ENCODE data around the gene GPM6B. TPM values are rescaled to one million over a fixed set of nuclear protein-coding genes. Genes with fewer than 3 reads are reported as not detected.

The GPM6B gene
- total and polyA plus RNA-seq, 2 donors from 2014 or later = 6.3 to 16.0 TPM

DNA sequence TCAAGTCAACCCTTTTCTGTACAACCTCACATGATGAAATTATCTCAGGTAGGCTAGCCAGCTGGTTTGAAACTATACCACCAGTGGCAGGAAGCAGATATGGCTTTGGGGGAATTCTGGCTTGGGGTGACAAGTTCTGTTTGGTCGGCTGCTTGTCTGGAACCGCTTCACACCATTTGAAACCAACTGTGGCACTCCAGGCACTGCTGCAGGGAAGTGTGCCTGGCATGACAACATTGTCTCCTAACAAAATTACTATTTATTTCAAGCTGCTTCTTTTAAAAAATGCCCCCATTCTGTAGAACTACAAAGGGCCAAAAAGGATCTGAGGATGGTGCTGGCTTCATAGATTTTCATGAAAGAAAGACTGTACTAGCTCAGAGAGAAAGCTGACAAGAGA is 37.1 kb upstream of the GPM6B start:
- no peaks in the 10 kb centered on the region for H3K36me3 ChIP-seq (ENCODE audit: control insufficient read depth in 2 of 3, insufficient read depth in 3 of 3, low read length in 3 of 3)
- no peak for DNase-seq
- no peak overlapping the region for H3K9ac ChIP-seq (ENCODE audit: low read length in 3 of 3)
- intact Hi-C loops (cut with DNase I) = no loop called here
- H3K4me3 ChIP-seq (ENCODE audit: low read length in 3 of 3) = no peak overlapping the region
- no peaks in the 10 kb centered on the region for H3K4me1 ChIP-seq (ENCODE audit: control insufficient read depth in 2 of 3, insufficient read depth in 2 of 3, low read depth in 1 of 3, low read length in 3 of 3)
- no peaks in the 10 kb centered on the region for H3K9me3 ChIP-seq (ENCODE audit: control insufficient read depth in 2 of 3, insufficient read depth in 1 of 3, low read length in 3 of 3)
- TF ChIP-seq, protein P1, sequence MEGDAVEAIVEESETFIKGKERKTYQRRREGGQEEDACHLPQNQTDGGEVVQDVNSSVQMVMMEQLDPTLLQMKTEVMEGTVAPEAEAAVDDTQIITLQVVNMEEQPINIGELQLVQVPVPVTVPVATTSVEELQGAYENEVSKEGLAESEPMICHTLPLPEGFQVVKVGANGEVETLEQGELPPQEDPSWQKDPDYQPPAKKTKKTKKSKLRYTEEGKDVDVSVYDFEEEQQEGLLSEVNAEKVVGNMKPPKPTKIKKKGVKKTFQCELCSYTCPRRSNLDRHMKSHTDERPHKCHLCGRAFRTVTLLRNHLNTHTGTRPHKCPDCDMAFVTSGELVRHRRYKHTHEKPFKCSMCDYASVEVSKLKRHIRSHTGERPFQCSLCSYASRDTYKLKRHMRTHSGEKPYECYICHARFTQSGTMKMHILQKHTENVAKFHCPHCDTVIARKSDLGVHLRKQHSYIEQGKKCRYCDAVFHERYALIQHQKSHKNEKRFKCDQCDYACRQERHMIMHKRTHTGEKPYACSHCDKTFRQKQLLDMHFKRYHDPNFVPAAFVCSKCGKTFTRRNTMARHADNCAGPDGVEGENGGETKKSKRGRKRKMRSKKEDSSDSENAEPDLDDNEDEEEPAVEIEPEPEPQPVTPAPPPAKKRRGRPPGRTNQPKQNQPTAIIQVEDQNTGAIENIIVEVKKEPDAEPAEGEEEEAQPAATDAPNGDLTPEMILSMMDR (IDR thresholded peaks at IDR 0.05; ENCODE audit: borderline replicate concordance, extremely low read depth, insufficient read depth) = no peak
- no peak for FAIRE-seq
- H3K27me3 ChIP-seq (ENCODE audit: control insufficient read depth, insufficient read depth, low read length) = peaks cover 16% of the 10 kb centered on the region
- H3K27ac ChIP-seq (ENCODE audit: low read depth in 2 of 2, low read length in 2 of 2) = no peak overlapping the region

DNA sequence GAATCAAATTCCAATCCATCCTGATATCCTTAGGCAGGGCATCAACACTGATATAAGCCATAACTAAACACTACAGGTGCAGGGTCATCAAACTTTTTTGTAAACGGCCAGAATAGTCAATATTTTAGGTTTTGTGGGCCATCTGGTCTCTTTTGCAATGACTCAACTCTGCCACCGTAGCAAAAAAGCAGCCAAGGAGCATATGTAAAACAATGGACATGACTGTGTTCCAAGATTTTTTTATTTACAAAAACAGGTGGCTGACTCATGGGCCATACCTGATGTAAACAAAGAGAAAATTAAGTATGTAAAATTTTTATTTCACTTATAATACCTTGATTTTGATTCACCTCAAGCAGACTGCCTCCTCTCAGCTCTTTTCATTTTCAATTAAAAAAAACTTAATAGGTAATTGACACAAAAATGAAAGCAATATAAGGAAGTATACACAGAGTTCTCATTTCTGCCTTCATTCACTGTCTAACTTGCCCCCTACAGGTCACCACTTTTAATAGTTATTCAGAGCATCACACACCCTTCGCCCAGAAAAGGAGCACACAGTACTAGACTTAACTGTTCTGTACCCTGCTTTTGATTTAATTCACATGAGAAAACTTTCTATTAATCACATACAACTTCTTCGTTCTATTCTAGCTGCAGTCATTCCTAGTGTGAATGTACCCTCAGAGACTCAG is 35.3 kb upstream of the GPM6B start:
- Histone ChIP-seq H3K4me1 (ENCODE audit: control insufficient read depth in 2 of 3, insufficient read depth in 2 of 3, low read depth in 1 of 3, low read length in 3 of 3) (no peaks in the 10 kb centered on the region), H3K9me3 (ENCODE audit: control insufficient read depth in 2 of 3, insufficient read depth in 1 of 3, low read length in 3 of 3) (no peaks in the 10 kb centered on the region), H3K4me3 (ENCODE audit: low read length in 3 of 3) (no peak overlapping the region), H3K27ac (ENCODE audit: low read depth in 2 of 2, low read length in 2 of 2) (no peak overlapping the region), H3K9ac (ENCODE audit: low read length in 3 of 3) (no peak overlapping the region), H3K36me3 (ENCODE audit: control insufficient read depth in 2 of 3, insufficient read depth in 3 of 3, low read length in 3 of 3) (no peaks in the 10 kb centered on the region), H3K27me3 (ENCODE audit: control insufficient read depth, insufficient read depth, low read length) (peaks cover 18% of the 10 kb centered on the region)
- FAIRE-seq (no peak), DNase-seq (no peak)
- intact Hi-C loops (cut with DNase I) = no loop called here
- TF ChIP-seq, protein P1 (IDR thresholded peaks at IDR 0.05; ENCODE audit: borderline replicate concordance, extremely low read depth, insufficient read depth) = no peak

DNA sequence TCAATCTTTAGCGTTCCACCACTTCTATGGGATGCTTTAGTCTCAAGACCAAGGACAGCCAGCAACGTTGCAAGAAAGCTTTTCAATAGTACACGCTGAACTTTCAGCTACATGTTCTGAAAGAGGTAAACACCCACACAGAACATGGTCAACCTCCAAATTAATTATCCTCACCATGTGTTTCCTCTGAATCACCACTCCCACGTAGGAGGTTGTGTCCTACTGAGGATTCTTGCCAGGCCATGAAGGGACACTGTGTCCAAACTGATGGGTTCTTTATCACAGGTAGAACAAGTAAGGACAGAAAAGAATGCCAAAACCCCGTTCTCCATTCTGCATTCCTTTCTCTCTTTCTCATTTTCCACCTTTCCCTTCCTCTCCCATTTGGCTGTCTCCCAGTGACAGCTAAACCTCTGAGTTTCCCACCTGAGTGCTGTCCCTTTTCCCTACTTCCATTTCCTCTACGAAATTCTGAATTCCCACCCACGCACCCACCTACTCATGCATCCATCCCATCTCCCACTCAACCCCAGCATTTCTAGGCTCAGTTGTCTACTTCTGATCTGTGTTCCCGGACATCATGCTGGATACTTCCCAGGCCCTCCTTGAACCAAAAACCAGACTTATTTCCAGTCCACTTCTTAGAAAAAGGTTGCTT is 29.0 kb upstream of the GPM6B start:
- no peak overlapping the region for H3K27ac ChIP-seq (ENCODE audit: low read depth in 2 of 2, low read length in 2 of 2)
- FAIRE-seq = no peak
- intact Hi-C loops (cut with DNase I) = no loop called here

More for the DNA sequence above, 29.0 kb upstream of the GPM6B start:
- H3K4me3 ChIP-seq (ENCODE audit: low read length in 3 of 3) = no peak overlapping the region
- DNase-seq = no peak
- TF ChIP-seq, protein P1 (IDR thresholded peaks at IDR 0.05; ENCODE audit: borderline replicate concordance, extremely low read depth, insufficient read depth) = no peak
- H3K27me3 ChIP-seq (ENCODE audit: control insufficient read depth, insufficient read depth, low read length) = peaks cover 11% of the 10 kb centered on the region
- H3K4me1 ChIP-seq (ENCODE audit: control insufficient read depth in 2 of 3, insufficient read depth in 2 of 3, low read depth in 1 of 3, low read length in 3 of 3) = no peaks in the 10 kb centered on the region
- no peaks in the 10 kb centered on the region for H3K36me3 ChIP-seq (ENCODE audit: control insufficient read depth in 2 of 3, insufficient read depth in 3 of 3, low read length in 3 of 3)
- no peaks in the 10 kb centered on the region for H3K9me3 ChIP-seq (ENCODE audit: control insufficient read depth in 2 of 3, insufficient read depth in 1 of 3, low read length in 3 of 3)
- no peak overlapping the region for H3K9ac ChIP-seq (ENCODE audit: low read length in 3 of 3)
